ENCODE results near the gene SLC15A5.

GRCh38 chr12:16245209-16245608 is 32.3 kb downstream of the SLC15A5 start:
- TF ChIP-seq CTCF (IDR thresholded peaks at IDR 0.05) (no peak), POLR2A (IDR thresholded peaks at IDR 0.05) (no peak)
